ENCODE measurements around the gene DENND4B. TPM values are rescaled to one million over a fixed set of nuclear protein-coding genes. Genes with fewer than 3 reads are reported as not detected.

The DENND4B gene
- total RNA-seq, 1 donor, result 37.3 TPM

DNA sequence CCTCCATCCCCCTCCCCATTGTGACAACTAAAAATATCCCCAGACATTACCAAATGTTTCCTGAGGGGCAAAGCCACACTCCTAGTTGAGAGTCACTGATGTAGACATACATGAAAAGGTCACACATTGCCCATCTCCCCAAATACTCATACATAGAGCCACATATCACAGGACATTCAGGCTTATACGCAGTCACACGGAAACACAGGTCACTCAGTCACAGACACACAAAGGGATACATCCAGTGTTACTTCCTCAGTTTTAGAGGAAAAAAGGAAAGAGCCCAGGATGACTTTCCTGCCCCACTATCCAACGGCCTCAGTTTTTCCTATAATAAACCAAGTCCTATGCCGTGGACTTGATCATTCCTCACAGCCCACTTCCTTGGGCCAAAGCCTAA, 14.9 kb upstream of the DENND4B start:
- H3K4me1 ChIP-seq (ENCODE audit: insufficient read depth, low read length), result peaks cover 62% of the 10 kb centered on the region
- no peaks in the 10 kb centered on the region for H3K9me3 ChIP-seq (ENCODE audit: low read depth, low read length)
- no peaks in the 10 kb centered on the region for H3K27me3 ChIP-seq (ENCODE audit: insufficient read depth, low read length)
- H3K4me3 ChIP-seq (ENCODE audit: low read length), result no peak overlapping the region

GRCh38 chr1:153960206-153960605, 13.7 kb upstream of the DENND4B start:
- H3K4me1 ChIP-seq (ENCODE audit: insufficient read depth, low read length), result peaks cover 63% of the 10 kb centered on the region
- H3K4me3 ChIP-seq (ENCODE audit: low read length), result no peak overlapping the region
- no peaks in the 10 kb centered on the region for H3K9me3 ChIP-seq (ENCODE audit: low read depth, low read length)
- no peaks in the 10 kb centered on the region for H3K27me3 ChIP-seq (ENCODE audit: insufficient read depth, low read length)

GRCh38 chr1:153959454-153959853, 12.9 kb upstream of the DENND4B start:
- Histone ChIP-seq H3K4me3 (ENCODE audit: low read length) (no peak overlapping the region), H3K27me3 (ENCODE audit: insufficient read depth, low read length) (no peaks in the 10 kb centered on the region), H3K4me1 (ENCODE audit: insufficient read depth, low read length) (peaks cover 68% of the 10 kb centered on the region), H3K9me3 (ENCODE audit: low read depth, low read length) (no peaks in the 10 kb centered on the region)

- no peak overlapping the region for H3K4me3 ChIP-seq (ENCODE audit: low read length)
- H3K9me3 ChIP-seq (ENCODE audit: low read depth, low read length), result no peaks in the 10 kb centered on the region
- H3K27me3 ChIP-seq (ENCODE audit: insufficient read depth, low read length), result no peaks in the 10 kb centered on the region
- H3K4me1 ChIP-seq (ENCODE audit: insufficient read depth, low read length), result peaks cover 63% of the 10 kb centered on the region
These were observed 12.4 kb upstream of the DENND4B start for GRCh38 chr1:153958961-153959260.

DNA sequence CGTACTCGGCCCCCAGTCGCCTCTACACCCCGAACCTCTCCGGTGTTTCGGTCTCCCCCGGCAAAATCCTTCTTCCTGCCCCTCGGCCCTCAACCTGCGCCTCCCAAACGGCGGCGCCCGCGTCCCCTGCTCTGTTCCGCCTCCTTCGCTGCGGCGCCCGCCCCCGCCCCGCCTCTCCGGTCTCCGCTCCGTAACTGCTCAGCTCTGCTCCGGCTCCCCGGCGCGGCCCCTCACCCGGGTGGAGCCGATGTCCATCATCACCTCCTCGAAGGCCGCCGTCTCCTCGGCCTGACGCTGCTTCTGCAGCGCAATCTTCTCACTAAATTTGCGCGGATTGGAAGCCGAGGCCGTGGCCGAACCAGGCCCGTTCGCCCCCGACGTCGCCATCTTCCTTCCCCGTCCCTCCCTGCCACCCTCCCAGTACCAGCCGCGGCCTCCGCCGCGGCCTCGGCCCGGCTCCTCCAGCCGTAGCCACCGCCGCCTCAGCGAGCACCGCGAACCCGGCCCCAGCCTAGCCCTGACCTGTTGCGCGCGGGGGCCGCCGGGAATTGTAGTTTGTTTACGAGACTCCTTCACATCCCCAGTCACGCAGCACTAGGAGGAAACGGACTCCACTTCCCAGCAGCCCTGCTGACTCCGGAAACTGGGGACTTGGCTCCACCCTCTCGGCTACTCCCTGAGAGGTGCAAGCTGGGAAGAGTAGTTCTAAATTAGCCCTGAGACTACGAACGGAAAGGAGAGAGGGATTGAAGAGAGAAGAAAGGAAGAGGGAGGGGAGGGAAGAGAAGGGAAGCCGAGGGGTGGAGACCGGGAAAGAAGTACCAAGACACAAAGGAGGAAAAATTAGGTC, 11.8 kb upstream of the DENND4B start, which contains the start of gene CRTC2:
Gene CRTC2 (minus strand): TSS at position 502 of the 850 bp plus-strand sequence. CDS start 115 bp downstream, at position 387.
- H3K4me1 ChIP-seq (ENCODE audit: insufficient read depth, low read length), result peaks cover 60% of the 10 kb centered on the region
- H3K27me3 ChIP-seq (ENCODE audit: insufficient read depth, low read length), result no peaks in the 10 kb centered on the region
- peak within 1 kb of the TSS; percentile 96 for H3K4me3 ChIP-seq (ENCODE audit: low read length)

GRCh38 chr1:153957744-153958110, 11.2 kb upstream of the DENND4B start:
- peak overlapping the region; percentile 96 for H3K4me3 ChIP-seq (ENCODE audit: low read length)
- H3K9me3 ChIP-seq (ENCODE audit: low read depth, low read length), result no peaks in the 10 kb centered on the region
- peaks cover 57% of the 10 kb centered on the region for H3K4me1 ChIP-seq (ENCODE audit: insufficient read depth, low read length)
- H3K27me3 ChIP-seq (ENCODE audit: insufficient read depth, low read length), result no peaks in the 10 kb centered on the region

More for the DNA sequence above, 11.8 kb upstream of the DENND4B start, which contains the start of gene CRTC2:
- H3K9me3 ChIP-seq (ENCODE audit: low read depth, low read length), result no peaks in the 10 kb centered on the region

DNA sequence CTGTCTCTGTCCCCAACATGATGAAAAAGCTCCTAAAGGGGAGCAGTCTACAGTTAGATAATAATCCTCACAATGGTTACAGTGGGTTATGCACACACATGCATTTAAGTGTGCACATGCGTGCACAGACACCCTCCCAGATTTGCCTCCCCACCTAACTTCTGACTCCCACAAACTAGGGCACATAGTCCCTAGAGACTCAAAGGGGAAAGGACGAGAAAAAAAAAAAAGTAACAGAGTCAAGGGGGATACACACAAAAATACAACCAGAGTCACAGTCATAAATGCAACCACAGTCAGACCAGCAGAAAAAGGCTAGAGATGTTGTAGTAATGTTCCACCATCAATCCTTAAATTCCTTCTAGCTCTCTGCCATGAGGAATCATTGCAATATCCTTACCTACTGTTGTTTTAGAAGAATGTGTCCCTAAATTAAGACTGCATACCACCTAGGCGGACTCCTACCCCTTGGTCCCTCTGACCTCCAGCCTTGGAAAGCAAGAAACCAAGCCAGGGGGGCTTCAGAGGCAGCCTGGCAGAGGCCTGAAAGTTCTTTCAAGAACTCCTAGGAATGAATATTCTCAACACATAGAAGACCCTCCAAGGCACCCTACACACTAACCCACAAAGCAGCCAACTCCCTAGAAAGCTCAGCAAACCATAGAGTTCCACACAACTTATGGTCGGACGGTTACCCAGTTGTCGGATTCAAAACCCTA, 10.6 kb upstream of the DENND4B start:
- Histone ChIP-seq H3K9me3 (ENCODE audit: low read depth, low read length) (no peaks in the 10 kb centered on the region), H3K27me3 (ENCODE audit: insufficient read depth, low read length) (no peaks in the 10 kb centered on the region), H3K4me3 (ENCODE audit: low read length) (peak overlapping the region; percentile 96), H3K4me1 (ENCODE audit: insufficient read depth, low read length) (peaks cover 51% of the 10 kb centered on the region)

GRCh38 chr1:153954826-153955225, 8.3 kb upstream of the DENND4B start:
- H3K27me3 ChIP-seq (ENCODE audit: insufficient read depth, low read length), result no peaks in the 10 kb centered on the region
- peaks cover 40% of the 10 kb centered on the region for H3K4me1 ChIP-seq (ENCODE audit: insufficient read depth, low read length)
- H3K4me3 ChIP-seq (ENCODE audit: low read length), result no peak overlapping the region
- H3K9me3 ChIP-seq (ENCODE audit: low read depth, low read length), result no peaks in the 10 kb centered on the region

GRCh38 chr1:153953859-153954365, 7.4 kb upstream of the DENND4B start:
- Histone ChIP-seq H3K27me3 (ENCODE audit: insufficient read depth, low read length) (no peaks in the 10 kb centered on the region), H3K4me1 (ENCODE audit: insufficient read depth, low read length) (peaks cover 36% of the 10 kb centered on the region), H3K4me3 (ENCODE audit: low read length) (no peak overlapping the region), H3K9me3 (ENCODE audit: low read depth, low read length) (no peaks in the 10 kb centered on the region)

DNA sequence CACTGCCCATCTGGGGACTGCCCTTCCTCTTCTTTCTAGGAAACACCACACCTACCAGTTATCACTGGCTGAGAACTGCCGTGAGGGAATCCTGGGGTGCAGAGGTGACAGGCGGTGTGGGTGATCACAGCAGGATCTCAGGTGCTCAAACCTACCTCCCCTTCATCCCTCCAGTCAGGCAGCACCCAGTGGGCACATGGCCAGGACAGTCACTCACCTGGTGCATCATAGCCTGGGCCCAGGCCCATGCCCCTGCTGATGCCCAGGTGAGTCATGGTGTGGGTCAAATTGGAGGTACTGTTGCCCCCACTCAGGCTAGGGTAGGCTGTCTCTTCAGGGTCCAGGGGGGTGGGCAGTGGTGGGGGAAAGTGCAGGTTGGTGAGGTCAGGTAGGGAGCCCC, 5.3 kb upstream of the DENND4B start:
- Histone ChIP-seq H3K27me3 (ENCODE audit: insufficient read depth, low read length) (no peaks in the 10 kb centered on the region), H3K4me3 (ENCODE audit: low read length) (no peak overlapping the region), H3K4me1 (ENCODE audit: insufficient read depth, low read length) (peaks cover 38% of the 10 kb centered on the region), H3K9me3 (ENCODE audit: low read depth, low read length) (no peaks in the 10 kb centered on the region)

DNA sequence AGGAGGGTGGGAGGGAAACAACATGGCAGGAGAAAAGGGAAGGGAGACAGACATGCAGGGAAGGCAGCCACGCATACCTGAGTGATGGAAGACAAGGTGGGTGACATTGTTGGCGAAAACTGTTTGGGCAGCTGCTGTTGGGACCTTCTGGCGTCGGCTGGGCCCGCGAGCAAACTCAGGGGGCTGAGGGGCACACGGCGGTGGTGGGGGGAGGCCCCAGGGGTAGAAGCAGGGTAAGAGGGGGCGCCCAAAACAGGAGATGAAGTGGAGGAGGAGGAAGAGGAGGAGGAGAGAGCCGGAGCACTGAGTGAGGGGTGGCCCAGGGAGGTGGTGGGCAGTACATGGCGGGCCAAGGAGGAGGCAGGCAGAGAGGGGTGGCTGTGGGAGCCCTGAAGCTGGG, 4.7 kb upstream of the DENND4B start:
- H3K27me3 ChIP-seq (ENCODE audit: insufficient read depth, low read length), result no peaks in the 10 kb centered on the region
- H3K9me3 ChIP-seq (ENCODE audit: low read depth, low read length), result no peaks in the 10 kb centered on the region
- H3K4me3 ChIP-seq (ENCODE audit: low read length), result no peak overlapping the region
- H3K4me1 ChIP-seq (ENCODE audit: insufficient read depth, low read length), result peaks cover 35% of the 10 kb centered on the region

DNA sequence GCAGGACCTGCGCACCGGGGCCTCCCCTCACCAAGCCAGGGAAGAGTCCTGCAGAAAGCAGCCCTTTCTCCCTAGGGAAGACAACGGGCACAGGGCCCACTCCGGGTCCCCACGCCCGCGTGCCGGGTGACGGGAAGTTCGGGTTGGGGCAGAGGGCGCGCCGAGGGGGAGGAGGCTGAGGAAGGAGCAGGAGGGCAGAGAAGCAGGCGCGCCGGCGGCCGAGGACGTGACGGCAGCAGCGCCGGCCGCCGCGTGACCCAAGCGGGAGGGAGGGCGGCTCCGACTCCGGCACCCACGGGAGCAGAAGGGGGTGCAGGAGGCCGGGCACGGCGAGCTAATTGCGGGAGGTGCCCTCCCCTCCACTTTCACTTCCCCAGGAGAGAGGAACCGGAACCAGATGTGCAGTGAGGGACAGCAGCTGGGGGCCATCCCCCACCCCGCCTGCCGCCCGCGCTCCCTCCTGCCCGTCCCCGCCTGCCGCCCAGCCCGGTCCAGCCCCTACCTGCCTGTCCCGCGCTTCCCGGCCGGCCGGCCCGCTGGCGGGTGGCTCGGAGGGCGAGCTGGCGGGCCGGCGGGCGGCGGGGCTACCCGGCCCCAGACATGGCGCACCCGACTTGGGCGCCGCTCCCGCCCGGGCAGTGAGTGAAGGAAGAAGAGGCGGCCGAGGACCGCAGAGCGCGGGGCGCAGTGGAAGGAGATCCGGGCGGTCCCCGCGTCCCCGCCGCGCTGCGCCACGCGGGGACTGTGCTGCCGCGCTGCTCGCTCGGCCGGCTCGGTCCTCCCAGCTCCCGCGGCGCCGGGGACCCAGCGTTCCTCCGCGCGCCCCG, 510 bp downstream of the DENND4B start:
- Histone ChIP-seq H3K4me1 (ENCODE audit: insufficient read depth, low read length) (peaks cover 52% of the 10 kb centered on the region), H3K9me3 (ENCODE audit: low read depth, low read length) (no peaks in the 10 kb centered on the region), H3K4me3 (ENCODE audit: low read length) (peak overlapping the region; percentile 58), H3K27me3 (ENCODE audit: insufficient read depth, low read length) (no peaks in the 10 kb centered on the region)

DNA sequence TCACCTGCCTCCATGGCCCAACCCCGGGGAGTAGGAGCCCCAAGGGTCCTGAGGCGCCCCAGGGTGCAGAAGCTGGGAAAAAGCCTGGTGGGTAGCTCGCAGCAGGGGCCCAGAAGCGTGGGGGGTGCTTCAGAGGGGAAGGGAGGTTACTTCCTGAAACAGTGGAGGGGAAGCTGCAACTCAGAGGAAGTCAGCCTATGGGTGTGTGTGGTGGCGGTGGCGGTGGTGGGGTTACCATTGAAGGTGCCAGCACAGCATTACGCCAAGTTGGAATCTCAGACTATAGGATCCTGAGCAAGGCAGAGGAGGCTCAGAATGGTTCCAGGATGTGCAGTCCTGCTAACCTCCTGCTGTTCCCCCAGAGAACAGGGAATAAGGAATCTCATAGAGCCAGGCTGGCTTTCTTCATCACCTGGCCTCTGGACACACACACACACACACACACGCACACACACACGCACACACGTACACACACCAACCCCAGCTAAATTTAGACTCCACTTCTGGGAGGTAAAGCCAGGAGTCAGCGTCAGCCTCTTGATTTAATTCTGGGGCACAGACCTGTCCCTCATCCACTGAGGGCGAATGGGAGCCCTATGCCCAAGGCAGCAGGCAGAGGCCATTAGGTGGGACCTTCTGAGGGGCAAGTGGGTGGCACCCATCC, 1.3 kb downstream of the DENND4B start:
- H3K4me3 ChIP-seq (ENCODE audit: low read length), result peak overlapping the region; percentile 58
- no peaks in the 10 kb centered on the region for H3K27me3 ChIP-seq (ENCODE audit: insufficient read depth, low read length)
- H3K4me1 ChIP-seq (ENCODE audit: insufficient read depth, low read length), result peaks cover 52% of the 10 kb centered on the region
- H3K9me3 ChIP-seq (ENCODE audit: low read depth, low read length), result no peaks in the 10 kb centered on the region

DNA sequence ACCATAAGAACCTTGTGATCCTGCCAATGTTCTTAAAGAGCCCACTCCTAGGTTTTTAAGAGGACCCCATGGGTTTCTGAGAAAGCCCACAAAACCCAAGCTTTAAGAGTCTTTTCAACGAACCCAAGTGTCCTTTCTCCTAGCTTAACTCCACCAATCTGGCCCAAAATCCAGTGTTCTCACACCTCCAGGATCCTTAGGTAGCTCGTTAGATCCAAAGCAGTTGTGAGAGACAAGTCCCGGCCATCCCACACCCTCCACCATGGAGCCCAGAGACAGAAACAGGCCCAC, 1.7 kb downstream of the DENND4B start:
- peak overlapping the region; percentile 58 for H3K4me3 ChIP-seq (ENCODE audit: low read length)
- peaks cover 52% of the 10 kb centered on the region for H3K4me1 ChIP-seq (ENCODE audit: insufficient read depth, low read length)
- H3K9me3 ChIP-seq (ENCODE audit: low read depth, low read length), result no peaks in the 10 kb centered on the region

More for the DNA sequence above, 1.7 kb downstream of the DENND4B start:
- no peaks in the 10 kb centered on the region for H3K27me3 ChIP-seq (ENCODE audit: insufficient read depth, low read length)
